ENCODE results near the gene AP2M1. TPM values are rescaled to one million over a fixed set of nuclear protein-coding genes. Genes with fewer than 3 reads are reported as not detected.

Gene AP2M1
- polyA plus RNA-seq, 2 of the 4 experiments (the other 2 are of a cell fraction), result 274 to 298 TPM

DNA sequence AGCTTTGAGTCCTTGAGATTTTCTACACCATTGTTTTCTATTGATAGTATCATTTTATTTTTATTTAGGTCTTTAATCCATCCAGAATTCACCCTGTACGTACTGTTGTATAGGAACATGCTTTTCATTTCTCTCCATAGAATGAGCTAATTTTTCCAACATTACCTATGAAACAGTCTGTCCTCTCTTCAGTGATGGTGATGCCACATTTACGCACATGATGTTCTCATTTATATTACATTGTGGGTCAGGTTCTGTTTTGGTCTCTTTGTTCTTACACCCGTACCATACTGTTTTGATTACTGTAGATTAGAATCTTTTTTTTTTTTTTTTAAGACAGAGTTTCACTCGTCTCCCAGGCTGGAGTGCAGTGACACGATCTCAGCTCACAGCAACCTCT, 37.1 kb downstream of the AP2M1 start:
- no peak for FAIRE-seq
- no peak for DNase-seq (ENCODE audit: low read depth in 1 of 2, low spot score in 1 of 2)
- Histone ChIP-seq H3K27ac (no peak overlapping the region), H3K9me3 (no peaks in the 10 kb centered on the region), H3K4me1 (no peaks in the 10 kb centered on the region), H3K4me3 (no peak overlapping the region), H3K4me2 (no peak overlapping the region)
- ChIA-PET CTCF (interaction anchor here (1.3 to 2.4 kb wide), 2 partner anchors 16 to 38 kb away, joined by 3 to 10 read pairs; no protein-coding TSS in a partner anchor), POLR2A (no interaction called here)
- 54% methylated on average over 5 of the region's 5 CpGs for WGBS (ENCODE audit: missing lambda C conversion rate)
- no peak for ATAC-seq
- TF ChIP-seq RNF2 (IDR thresholded peaks at IDR 0.05; ENCODE audit: borderline replicate concordance, low read depth), result no peak
- no peak for TF ChIP-seq EP300 (IDR thresholded peaks at IDR 0.05)
- TF ChIP-seq, protein P1, sequence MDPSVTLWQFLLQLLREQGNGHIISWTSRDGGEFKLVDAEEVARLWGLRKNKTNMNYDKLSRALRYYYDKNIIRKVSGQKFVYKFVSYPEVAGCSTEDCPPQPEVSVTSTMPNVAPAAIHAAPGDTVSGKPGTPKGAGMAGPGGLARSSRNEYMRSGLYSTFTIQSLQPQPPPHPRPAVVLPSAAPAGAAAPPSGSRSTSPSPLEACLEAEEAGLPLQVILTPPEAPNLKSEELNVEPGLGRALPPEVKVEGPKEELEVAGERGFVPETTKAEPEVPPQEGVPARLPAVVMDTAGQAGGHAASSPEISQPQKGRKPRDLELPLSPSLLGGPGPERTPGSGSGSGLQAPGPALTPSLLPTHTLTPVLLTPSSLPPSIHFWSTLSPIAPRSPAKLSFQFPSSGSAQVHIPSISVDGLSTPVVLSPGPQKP (IDR thresholded peaks at IDR 0.05; ENCODE audit: low read depth, low read length), result no peak
- no peak for TF ChIP-seq SMC3 (IDR thresholded peaks at IDR 0.05)

DNA sequence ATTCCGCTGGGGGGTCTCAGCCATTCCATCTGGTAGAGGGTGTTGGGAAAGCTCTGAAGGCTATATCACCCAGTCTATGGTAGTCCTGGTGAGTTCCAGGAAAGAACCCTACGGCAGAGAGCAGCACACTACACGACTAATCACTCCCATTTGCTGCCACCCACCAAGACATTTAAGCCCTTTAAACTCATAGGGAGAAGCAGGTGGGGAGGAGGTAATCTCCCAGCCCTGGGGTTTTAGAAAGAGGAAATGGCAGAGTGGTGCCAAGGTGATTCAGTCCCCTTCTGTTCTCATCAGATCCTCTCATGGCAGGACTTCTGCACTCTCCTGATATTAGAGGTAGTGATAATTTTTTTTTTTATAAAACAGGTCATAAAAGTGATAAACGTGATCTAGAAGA, 44.2 kb downstream of the AP2M1 start:
- CTCF ChIA-PET, result interaction anchor here (0.7 to 1.2 kb wide), 2 partner anchors 9 to 70 kb away, joined by 3 read pairs; no protein-coding TSS in a partner anchor
- H3K4me3 ChIP-seq, result no peak overlapping the region
- no peaks in the 10 kb centered on the region for H3K9me3 ChIP-seq
- ATAC-seq (no peak), DNase-seq (ENCODE audit: low read depth in 1 of 2, low spot score in 1 of 2) (no peak), FAIRE-seq (no peak)
- no peak overlapping the region for H3K27ac ChIP-seq
- TF ChIP-seq, protein P2, sequence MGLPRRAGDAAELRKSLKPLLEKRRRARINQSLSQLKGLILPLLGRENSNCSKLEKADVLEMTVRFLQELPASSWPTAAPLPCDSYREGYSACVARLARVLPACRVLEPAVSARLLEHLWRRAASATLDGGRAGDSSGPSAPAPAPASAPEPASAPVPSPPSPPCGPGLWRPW (IDR thresholded peaks at IDR 0.05), result no peak
- no peak for TF ChIP-seq GATA3 (IDR thresholded peaks at IDR 0.05; ENCODE audit: borderline replicate concordance)
- TF ChIP-seq CBX8 (IDR thresholded peaks at IDR 0.05), result no peak
- TF ChIP-seq ZNF302 (CRISPR knock-in tag; IDR thresholded peaks at IDR 0.05), result no peak
- TF ChIP-seq EHF (CRISPR knock-in tag; IDR thresholded peaks at IDR 0.05), result no peak
- TF ChIP-seq TFCP2L1 (CRISPR knock-in tag; IDR thresholded peaks at IDR 0.05), result no peak
- no peak for TF ChIP-seq FOXS1 (CRISPR knock-in tag; IDR thresholded peaks at IDR 0.05)
- TF ChIP-seq CHD2 (IDR thresholded peaks at IDR 0.05; ENCODE audit: low read length, partially characterized antibody), result no peak
- TF ChIP-seq, protein P3, sequence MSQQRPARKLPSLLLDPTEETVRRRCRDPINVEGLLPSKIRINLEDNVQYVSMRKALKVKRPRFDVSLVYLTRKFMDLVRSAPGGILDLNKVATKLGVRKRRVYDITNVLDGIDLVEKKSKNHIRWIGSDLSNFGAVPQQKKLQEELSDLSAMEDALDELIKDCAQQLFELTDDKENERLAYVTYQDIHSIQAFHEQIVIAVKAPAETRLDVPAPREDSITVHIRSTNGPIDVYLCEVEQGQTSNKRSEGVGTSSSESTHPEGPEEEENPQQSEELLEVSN (IDR thresholded peaks at IDR 0.05; ENCODE audit: borderline replicate concordance, low read depth), result no peak
- no peak for TF ChIP-seq BHLHE40 (IDR thresholded peaks at IDR 0.05; ENCODE audit: low read depth, low read length)
- TF ChIP-seq, protein P4, sequence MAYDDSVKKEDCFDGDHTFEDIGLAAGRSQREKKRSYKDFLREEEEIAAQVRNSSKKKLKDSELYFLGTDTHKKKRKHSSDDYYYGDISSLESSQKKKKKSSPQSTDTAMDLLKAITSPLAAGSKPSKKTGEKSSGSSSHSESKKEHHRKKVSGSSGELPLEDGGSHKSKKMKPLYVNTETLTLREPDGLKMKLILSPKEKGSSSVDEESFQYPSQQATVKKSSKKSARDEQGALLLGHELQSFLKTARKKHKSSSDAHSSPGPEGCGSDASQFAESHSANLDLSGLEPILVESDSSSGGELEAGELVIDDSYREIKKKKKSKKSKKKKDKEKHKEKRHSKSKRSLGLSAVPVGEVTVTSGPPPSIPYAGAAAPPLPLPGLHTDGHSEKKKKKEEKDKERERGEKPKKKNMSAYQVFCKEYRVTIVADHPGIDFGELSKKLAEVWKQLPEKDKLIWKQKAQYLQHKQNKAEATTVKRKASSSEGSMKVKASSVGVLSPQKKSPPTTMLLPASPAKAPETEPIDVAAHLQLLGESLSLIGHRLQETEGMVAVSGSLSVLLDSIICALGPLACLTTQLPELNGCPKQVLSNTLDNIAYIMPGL (CRISPR knock-in tag; IDR thresholded peaks at IDR 0.05; ENCODE audit: borderline replicate concordance), result no peak
- TF ChIP-seq CEBPB (IDR thresholded peaks at IDR 0.05), result no peak
- TF ChIP-seq, protein P1 (IDR thresholded peaks at IDR 0.05; ENCODE audit: low read depth, low read length), result no peak
- TF ChIP-seq, protein P5, sequence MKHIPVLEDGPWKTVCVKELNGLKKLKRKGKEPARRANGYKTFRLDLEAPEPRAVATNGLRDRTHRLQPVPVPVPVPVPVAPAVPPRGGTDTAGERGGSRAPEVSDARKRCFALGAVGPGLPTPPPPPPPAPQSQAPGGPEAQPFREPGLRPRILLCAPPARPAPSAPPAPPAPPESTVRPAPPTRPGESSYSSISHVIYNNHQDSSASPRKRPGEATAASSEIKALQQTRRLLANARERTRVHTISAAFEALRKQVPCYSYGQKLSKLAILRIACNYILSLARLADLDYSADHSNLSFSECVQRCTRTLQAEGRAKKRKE (CRISPR knock-in tag; IDR thresholded peaks at IDR 0.05; ENCODE audit: low read depth), result no peak
- POLR2A ChIA-PET, result no interaction called here
- H3K4me2 ChIP-seq, result no peak overlapping the region
- 11% methylated on average over 4 of the region's 4 CpGs for WGBS (ENCODE audit: missing lambda C conversion rate)
- no peaks in the 10 kb centered on the region for H3K4me1 ChIP-seq

DNA sequence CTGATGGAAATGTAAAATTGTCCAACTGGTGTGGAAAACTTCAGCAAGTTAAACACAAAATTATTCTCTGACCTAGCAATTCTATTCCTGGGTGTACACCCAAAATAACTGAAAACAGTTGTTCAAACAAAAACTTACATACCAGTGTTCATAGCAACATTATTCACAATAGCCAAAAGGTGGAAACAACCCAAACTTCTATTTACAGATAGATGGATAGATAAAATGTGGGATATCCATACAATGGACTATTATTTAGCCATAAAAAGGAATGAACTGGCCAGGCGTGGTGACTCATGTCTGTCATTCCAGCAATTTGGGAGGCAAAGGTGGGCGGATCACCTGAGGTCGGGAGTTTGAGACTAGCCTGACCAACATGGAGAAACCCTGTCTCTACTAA, 47.9 kb downstream of the AP2M1 start:
- FAIRE-seq, result no peak

More for the DNA sequence above, 47.9 kb downstream of the AP2M1 start:
- Histone ChIP-seq H3K9me3 (no peaks in the 10 kb centered on the region), H3K27ac (no peak overlapping the region), H3K4me3 (no peak overlapping the region), H3K4me1 (no peaks in the 10 kb centered on the region), H3K4me2 (no peak overlapping the region)
- TF ChIP-seq HOXB13 (CRISPR knock-in tag; IDR thresholded peaks at IDR 0.05; ENCODE audit: low read depth), result no peak
- no peak for TF ChIP-seq CHD4 (IDR thresholded peaks at IDR 0.05; ENCODE audit: borderline replicate concordance)
- TF ChIP-seq FOSL2 (IDR thresholded peaks at IDR 0.05), result no peak
- no peak for TF ChIP-seq FOSL2 (CRISPR knock-in tag; IDR thresholded peaks at IDR 0.05)
- TF ChIP-seq, protein P6, sequence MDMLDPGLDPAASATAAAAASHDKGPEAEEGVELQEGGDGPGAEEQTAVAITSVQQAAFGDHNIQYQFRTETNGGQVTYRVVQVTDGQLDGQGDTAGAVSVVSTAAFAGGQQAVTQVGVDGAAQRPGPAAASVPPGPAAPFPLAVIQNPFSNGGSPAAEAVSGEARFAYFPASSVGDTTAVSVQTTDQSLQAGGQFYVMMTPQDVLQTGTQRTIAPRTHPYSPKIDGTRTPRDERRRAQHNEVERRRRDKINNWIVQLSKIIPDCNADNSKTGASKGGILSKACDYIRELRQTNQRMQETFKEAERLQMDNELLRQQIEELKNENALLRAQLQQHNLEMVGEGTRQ (IDR thresholded peaks at IDR 0.05), result no peak
- WGBS (ENCODE audit: missing lambda C conversion rate), result 3% methylated on average over 3 of the region's 3 CpGs
- ATAC-seq, result no peak
- no peak for DNase-seq (ENCODE audit: low read depth in 1 of 2, low spot score in 1 of 2)
- CTCF ChIA-PET, result interaction anchor here (0.9 to 1.1 kb wide), 2 partner anchors 9 to 327 kb away, joined by 3 to 4 read pairs; no protein-coding TSS in a partner anchor
- POLR2A ChIA-PET, result no interaction called here
